GM12878 (cell line): ENCODE data around the gene TAMALIN. TPM values are rescaled to one million over a fixed set of nuclear protein-coding genes. Genes with fewer than 3 reads are reported as not detected.

ENCODE experiments used
- ATAC-seq: fragments of 200-7000 bp; cut with Tn5 transposase; 3 replicates; pipeline ENCODE4 v1.9.1; 2020; ENCODE audit warnings: mild to moderate bottlenecking, moderate library complexity
- BruUV-seq: library from RNA; stranded (reverse); fragments of 400-500 nt; replicated peaks from 2 replicates; lab custom pipeline; 2021; lab: Mats Ljungman, UMichigan
- CTCF ChIA-PET: fragments of 300-600 bp; sonication (Branson Sonifier 250); formaldehyde crosslinking; extraction: SDS; loops from one replicate; lab custom pipeline; 2021; ENCODE audit warnings: inconsistent platforms; lab: Yijun Ruan, JAX
- POLR2A ChIA-PET: fragments of 350-600 bp; formaldehyde crosslinking; extraction: SDS; loops from one replicate; lab custom pipeline; 2021; ENCODE audit warnings: inconsistent platforms; lab: Charles Lee
- RAD21 ChIA-PET: fragments of 300-600 bp; sonication (Branson Sonifier 250); formaldehyde crosslinking; loops from one replicate; lab custom pipeline; 2023; ENCODE audit warnings: antibody characterized with exemption; ENCODE audit not compliant: unreplicated experiment; lab: Charles Lee
- SMC1A ChIA-PET: fragments of 300-600 bp; sonication (Branson Sonifier 250); formaldehyde crosslinking; loops from one replicate; lab custom pipeline; 2023; ENCODE audit not compliant: unreplicated experiment, uncharacterized antibody; lab: Charles Lee
- DNase-seq: peaks from one replicate; pipeline ENCODE4 v3.0.0-alpha.2; 2011; ENCODE audit warnings: low read depth, low spot score
- FAIRE-seq: peaks from 3 replicates; lab custom pipeline; 2011; peaks lifted over from hg19 to GRCh38; lab: Jason Lieb, UNC
- H2AFZ ChIP-seq: 2 replicates; pipeline ENCODE4 v1.6.0; 2011; ENCODE audit warnings: low read depth, low read length, control low read depth; ENCODE audit not compliant: control insufficient read depth
- H3K27ac ChIP-seq: 2 replicates; pipeline ENCODE4 v1.5.1; 2011; ENCODE audit warnings: control low read depth; ENCODE audit not compliant: control insufficient read depth, insufficient read depth
- H3K27me3 ChIP-seq, 2 experiments: replicated peaks in 1 of 2; 2 replicates each; pipeline versions ENCODE4 v1.6.0 to v1.6.1; 2011; ENCODE audit warnings: low read length in 1 of 2; ENCODE audit not compliant: control insufficient read depth in 2 of 2, insufficient read depth in 2 of 2
- H3K36me3 ChIP-seq, 2 experiments: 2 replicates each; pipeline ENCODE4 v1.5.1; 2011; ENCODE audit warnings: low read length in 1 of 2; ENCODE audit not compliant: control insufficient read depth in 2 of 2, insufficient read depth in 2 of 2
- H3K4me1 ChIP-seq: 2 replicates; pipeline ENCODE4 v1.6.1; 2011; ENCODE audit warnings: mild to moderate bottlenecking, low read length, moderate library complexity, mixed read lengths; ENCODE audit not compliant: control insufficient read depth, insufficient read depth
- H3K4me2 ChIP-seq: 2 replicates; pipeline ENCODE4 v1.6.0; 2011; ENCODE audit warnings: control low read depth; ENCODE audit not compliant: control insufficient read depth, insufficient read depth
- H3K4me3 ChIP-seq: fragments of 200-600 bp; sonication (generic); 2 replicates; pipeline ENCODE4 v1.5.1; 2016
- H3K79me2 ChIP-seq: 2 replicates; pipeline ENCODE4 v1.6.0; 2011; ENCODE audit warnings: low read length; ENCODE audit not compliant: control insufficient read depth, insufficient read depth
- H3K9ac ChIP-seq: 2 replicates; pipeline ENCODE4 v1.8.0; 2011; ENCODE audit warnings: low read length, control low read depth, mixed read lengths; ENCODE audit not compliant: control insufficient read depth, insufficient read depth
- H3K9me3 ChIP-seq: replicated peaks from 3 replicates; pipeline ENCODE4 v1.5.1; 2011; ENCODE audit warnings: mild to moderate bottlenecking, low read length; ENCODE audit not compliant: control insufficient read depth, insufficient read depth
- H4K20me1 ChIP-seq: 2 replicates; pipeline ENCODE4 v1.6.0; 2011; ENCODE audit not compliant: control insufficient read depth, insufficient read depth
- CHD4 ChIP-seq: fragments of 200-600 bp; sonication (generic); IDR thresholded peaks from 2 replicates; pipeline ENCODE4 v1.6.1; 2016; ENCODE audit warnings: mild to moderate bottlenecking
- CREB1 ChIP-seq: IDR thresholded peaks from 2 replicates; pipeline ENCODE4 v1.6.1; 2012; ENCODE audit warnings: low read depth, mild to moderate bottlenecking, inconsistent platforms
- EP300 ChIP-seq, 2 experiments: fragments of 150-350 bp in 1 of 2; IDR thresholded peaks; 2 replicates each; pipeline ENCODE4 v1.6.1; 2011 to 2012; ENCODE audit warnings: low read depth in 2 of 2, low read length in 2 of 2, borderline replicate concordance in 1 of 2, improper control_type of control experiment in 1 of 2, inconsistent platforms in 1 of 2; ENCODE audit not compliant: control insufficient read depth in 1 of 2
- GATAD2B ChIP-seq: fragments of 450-650 bp; conservative IDR thresholded peaks from 2 replicates; pipeline ENCODE4 v1.6.1; 2017; ENCODE audit warnings: low read depth, mild to moderate bottlenecking, moderate library complexity
- HCFC1 ChIP-seq: fragments of 150-350 bp; IDR thresholded peaks from 2 replicates; pipeline ENCODE4 v1.6.1; 2014; ENCODE audit warnings: low read length
- KAT2A ChIP-seq: conservative IDR thresholded peaks from 2 replicates; pipeline ENCODE4 v1.6.1; 2011; ENCODE audit warnings: low read depth, low read length; ENCODE audit not compliant: control insufficient read depth
- KDM1A ChIP-seq: fragments of 200-600 bp; sonication (generic); IDR thresholded peaks from 2 replicates; pipeline ENCODE4 v1.6.1; 2016; ENCODE audit warnings: borderline replicate concordance
- MEF2A ChIP-seq: IDR thresholded peaks from 2 replicates; pipeline ENCODE4 v1.6.1; 2011; ENCODE audit warnings: low read depth, mild to moderate bottlenecking, low read length, moderate library complexity; ENCODE audit not compliant: insufficient read depth
- NBN ChIP-seq: fragments of 450-650 bp; IDR thresholded peaks from 2 replicates; pipeline ENCODE4 v1.6.1; 2016
- RUNX3 ChIP-seq: IDR thresholded peaks from 2 replicates; pipeline ENCODE4 v1.6.1; 2012; ENCODE audit warnings: low read length, inconsistent platforms
- SMAD1 ChIP-seq: fragments of 450-650 bp; IDR thresholded peaks from 2 replicates; pipeline ENCODE4 v1.6.1; 2018; ENCODE audit warnings: mild to moderate bottlenecking, low read depth; ENCODE audit not compliant: partially characterized antibody
- SP1 ChIP-seq: IDR thresholded peaks from one replicate; pipeline ENCODE4 v1.6.1; 2011; ENCODE audit warnings: low read depth, low read length
- WGBS: methylation state at CpG from one replicate; pipeline ENCODE4 v1.1.6; 2016; ENCODE audit warnings: low lambda C conversion rate; ENCODE audit not compliant: insufficient replicate concordance, insufficient coverage; ENCODE audit errors: missing lambda C conversion rate; 5-methylcytosine and 5-hydroxymethylcytosine counted together
- in situ Hi-C: fragments of 300-500 bp; cut with MboI; formaldehyde crosslinking; loops from 9 replicates; pipeline ENCODE4 v1.14.3; 2018; ENCODE audit warnings: mixed read lengths
- intact Hi-C: fragments of 100-400 bp; cut with micrococcal nuclease; formaldehyde crosslinking; loops from one replicate; pipeline ENCODE4 v1.14.2; 2022; ENCODE audit not compliant: unreplicated experiment
- polyA plus RNA-seq, 11 experiments: library from polyadenylated mRNA; depleted of rRNA in 4 of 11; unstranded in 6 of 11; stranded (reverse) in 5 of 11; fragments of >200 nt; fragmentation: Nextera tagmentation in 4 of 11; fragmentation: Illumina TruSeq in 1 of 11; extraction: Ambion mirVana in 4 of 11; extraction: Trizol in 1 of 11; gene quantifications; 1 replicate in 1 of 11; 2 replicates in 10 of 11; pipeline versions ENCODE4 v1.2.1 to v1.2.3, GENCODE V29; 2011 to 2016; ENCODE audit warnings: inconsistent platforms in 2 of 11, missing spikeins in 2 of 11, low read depth in 1 of 11
- total RNA-seq, 4 experiments: library from RNA; depleted of rRNA in 3 of 4; stranded (reverse); fragments of >200 nt in 3 of 4; fragmentation: Illumina TruSeq in 1 of 4; extraction: Trizol in 1 of 4; gene quantifications; 2 replicates each; pipeline versions ENCODE4 v1.2.1 to v1.2.3, GENCODE V29; 2013 to 2021
- TF ChIP-seq, protein P1 (sequence below): fragments of 450-650 bp; IDR thresholded peaks from 2 replicates; pipeline ENCODE4 v1.6.1; 2018; ENCODE audit warnings: mild to moderate bottlenecking, low read depth, moderate library complexity; ENCODE audit not compliant: partially characterized antibody

The TAMALIN gene
- total and polyA plus RNA-seq, 10 of the 15 experiments (the other 5 are each of a cell fraction or from before 2014, with no cell fraction given): 0.09 to 0.58 (median 0.19) TPM; not detected in 4

GRCh38 chr12:52044292-52044983 lies 37.7 kb downstream of the TAMALIN start:
- TF ChIP-seq RUNX3: no peak
- TF ChIP-seq GATAD2B: no peak
- TF ChIP-seq SMAD1: no peak
- TF ChIP-seq, protein P1, sequence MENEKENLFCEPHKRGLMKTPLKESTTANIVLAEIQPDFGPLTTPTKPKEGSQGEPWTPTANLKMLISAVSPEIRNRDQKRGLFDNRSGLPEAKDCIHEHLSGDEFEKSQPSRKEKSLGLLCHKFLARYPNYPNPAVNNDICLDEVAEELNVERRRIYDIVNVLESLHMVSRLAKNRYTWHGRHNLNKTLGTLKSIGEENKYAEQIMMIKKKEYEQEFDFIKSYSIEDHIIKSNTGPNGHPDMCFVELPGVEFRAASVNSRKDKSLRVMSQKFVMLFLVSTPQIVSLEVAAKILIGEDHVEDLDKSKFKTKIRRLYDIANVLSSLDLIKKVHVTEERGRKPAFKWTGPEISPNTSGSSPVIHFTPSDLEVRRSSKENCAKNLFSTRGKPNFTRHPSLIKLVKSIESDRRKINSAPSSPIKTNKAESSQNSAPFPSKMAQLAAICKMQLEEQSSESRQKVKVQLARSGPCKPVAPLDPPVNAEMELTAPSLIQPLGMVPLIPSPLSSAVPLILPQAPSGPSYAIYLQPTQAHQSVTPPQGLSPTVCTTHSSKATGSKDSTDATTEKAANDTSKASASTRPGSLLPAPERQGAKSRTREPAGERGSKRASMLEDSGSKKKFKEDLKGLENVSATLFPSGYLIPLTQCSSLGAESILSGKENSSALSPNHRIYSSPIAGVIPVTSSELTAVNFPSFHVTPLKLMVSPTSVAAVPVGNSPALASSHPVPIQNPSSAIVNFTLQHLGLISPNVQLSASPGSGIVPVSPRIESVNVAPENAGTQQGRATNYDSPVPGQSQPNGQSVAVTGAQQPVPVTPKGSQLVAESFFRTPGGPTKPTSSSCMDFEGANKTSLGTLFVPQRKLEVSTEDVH: no peak
- no peak for TF ChIP-seq KAT2A
- TF ChIP-seq EP300 (IDR thresholded peaks at IDR 0.05; ENCODE audit: borderline replicate concordance in 1 of 2, control insufficient read depth in 1 of 2, low read depth in 2 of 2, low read length in 2 of 2): no peak
- TF ChIP-seq KDM1A: no peak
- TF ChIP-seq HCFC1: no peak
- no peak for TF ChIP-seq CREB1
- TF ChIP-seq CHD4: no peak
- no peak for TF ChIP-seq NBN
- TF ChIP-seq SP1: no peak
- no peak for TF ChIP-seq MEF2A
- TF ChIP-seq, all 136 proteins: peak for 0
- CTCF ChIA-PET: interaction anchor here (0.7 to 6.8 kb wide), 6 partner anchors 12 to 38 kb away, joined by 3 to 61 read pairs (median 8); partner anchors contain the start of gene ATG101
- POLR2A ChIA-PET: interaction anchor here (0.7 to 2.3 kb wide), 4 partner anchors 7 to 962 kb away, joined by 3 to 7 read pairs (median 3); partner anchors contain the start of gene EIF4B
- in situ Hi-C loops (no loop called here), intact Hi-C loops (no loop called here)
- H2AFZ ChIP-seq: no peak overlapping the region
- H3K9ac ChIP-seq: no peak overlapping the region
- H3K27me3 ChIP-seq: no peaks in the 10 kb centered on the region
- no peak for FAIRE-seq
- no peak overlapping the region for H3K4me2 ChIP-seq
- no peak for ATAC-seq
- SMC1A ChIA-PET: interaction anchor here (1.1 to 3.1 kb wide), 4 partner anchors 13 to 24 kb away, joined by 3 to 12 read pairs (median 4); no protein-coding TSS in a partner anchor
- H3K36me3 ChIP-seq: no peaks in the 10 kb centered on the region
- no peaks in the 10 kb centered on the region for H3K9me3 ChIP-seq
- H4K20me1 ChIP-seq: no peaks in the 10 kb centered on the region
- H3K4me1 ChIP-seq: peaks cover 15% of the 10 kb centered on the region
- no peak for DNase-seq
- no peak overlapping the region for H3K27ac ChIP-seq
- 51% methylated on average over 18 of the region's 18 CpGs for WGBS
- no TSS peak for BruUV-seq
- RAD21 ChIA-PET: interaction anchor here (0.8 to 1.3 kb wide), 3 partner anchors 12 to 38 kb away, joined by 4 to 5 read pairs (median 4); no protein-coding TSS in a partner anchor
- H3K79me2 ChIP-seq: no peaks in the 10 kb centered on the region
- H3K4me3 ChIP-seq: no peak overlapping the region
